Skin of body (tissue), 1 donor: Measurements from ENCODE around the gene CPB2. TPM values are rescaled to one million over a fixed set of nuclear protein-coding genes. Genes with fewer than 3 reads are reported as not detected.

Source experiments
- total RNA-seq: library from RNA; depleted of rRNA; stranded (reverse); fragments of >200 nt; gene quantifications from one replicate; pipeline ENCODE4 v1.2.3, GENCODE V29; 2014

Gene CPB2
- total RNA-seq, 1 donor from 2014 or later, result not detected

Other genes with a start within 250 kb of the CPB2 start
- 30.0 TPM for gene ZC3H13, start 52.3 kb downstream of the CPB2 start, total RNA-seq
- gene LCP1, start 77.1 kb upstream of the CPB2 start, total RNA-seq, result 46.7 TPM
- 0.10 TPM for gene LRRC63, start 106.9 kb upstream of the CPB2 start, total RNA-seq